GM12878 (cell line): Measurements from ENCODE around the gene PNMA1.

Source experiments
- CHD2 ChIP-seq: IDR thresholded peaks from 2 replicates; pipeline ENCODE4 v1.6.1; 2011; ENCODE audit warnings: low read depth, low read length, improper control_type of control experiment, borderline replicate concordance
- CTCF ChIP-seq, 3 experiments: IDR thresholded peaks in 2 of 3; conservative IDR thresholded peaks in 1 of 3; 2 replicates each; pipeline ENCODE4 v1.5.1; 2011; ENCODE audit warnings: low read depth in 3 of 3, low read length in 3 of 3, mild to moderate bottlenecking in 3 of 3, control low read depth in 2 of 3, moderate library complexity in 2 of 3, inconsistent platforms in 1 of 3, mixed read lengths in 1 of 3; ENCODE audit not compliant: control insufficient read depth in 2 of 3, insufficient read depth in 1 of 3; ENCODE audit errors: extremely low read depth in 1 of 3
- GABPA ChIP-seq: IDR thresholded peaks from 2 replicates; pipeline ENCODE4 v1.6.1; 2014; ENCODE audit warnings: antibody characterized with exemption, low read depth, mild to moderate bottlenecking, inconsistent platforms
- GATAD2B ChIP-seq: fragments of 450-650 bp; conservative IDR thresholded peaks from 2 replicates; pipeline ENCODE4 v1.6.1; 2017; ENCODE audit warnings: low read depth, mild to moderate bottlenecking, moderate library complexity
- NRF1 ChIP-seq: conservative IDR thresholded peaks from 2 replicates; pipeline ENCODE4 v1.6.1; 2011; ENCODE audit warnings: mild to moderate bottlenecking, low read depth, low read length, improper control_type of control experiment
- POLR2A ChIP-seq: IDR thresholded peaks from 2 replicates; pipeline ENCODE4 v1.6.1; 2011; ENCODE audit warnings: low read depth, mild to moderate bottlenecking, low read length
- SKIL ChIP-seq: fragments of 450-650 bp; IDR thresholded peaks from 2 replicates; pipeline ENCODE4 v1.6.1; 2017; ENCODE audit warnings: mild to moderate bottlenecking, low read depth, inconsistent platforms; ENCODE audit not compliant: poor library complexity, severe bottlenecking
- SRF ChIP-seq, 2 experiments: IDR thresholded peaks; 2 replicates each; pipeline ENCODE4 v1.6.1; 2011; ENCODE audit warnings: low read depth in 2 of 2, low read length in 2 of 2, mild to moderate bottlenecking in 1 of 2, moderate library complexity in 1 of 2
- TCF3 ChIP-seq: IDR thresholded peaks from 2 replicates; pipeline ENCODE4 v1.6.1; 2012; ENCODE audit warnings: low read depth, mild to moderate bottlenecking, low read length, borderline replicate concordance; ENCODE audit not compliant: insufficient read depth

- TF ChIP-seq TCF3, result no peak
- no peak for TF ChIP-seq CHD2
- no peak for TF ChIP-seq CTCF (IDR thresholded peaks at IDR 0.05 in 2 of 3, conservative IDR thresholded peaks at IDR 0.05 in 1 of 3; ENCODE audit: control insufficient read depth in 2 of 3, extremely low read depth in 1 of 3, insufficient read depth in 1 of 3, low read depth in 3 of 3, low read length in 3 of 3)
- TF ChIP-seq GATAD2B, result no peak
- TF ChIP-seq SRF (IDR thresholded peaks at IDR 0.05; ENCODE audit: low read depth in 2 of 2, low read length in 2 of 2), result no peak
- TF ChIP-seq POLR2A, result no peak
- no peak for TF ChIP-seq NRF1
- no peak for TF ChIP-seq SKIL
- TF ChIP-seq GABPA, result no peak
Observed at GRCh38 chr14:73684627-73685026, 29.6 kb downstream of the PNMA1 start.
